ENCODE data around the gene MED27. TPM values are rescaled to one million over a fixed set of nuclear protein-coding genes. Genes with fewer than 3 reads are reported as not detected.

MED27 gene
- polyA plus RNA-seq, 1 experiment, result 36.9 TPM

GRCh38 chr9:131836607-131837315, 242.9 kb downstream of the MED27 start:
- TF ChIP-seq, protein P1, sequence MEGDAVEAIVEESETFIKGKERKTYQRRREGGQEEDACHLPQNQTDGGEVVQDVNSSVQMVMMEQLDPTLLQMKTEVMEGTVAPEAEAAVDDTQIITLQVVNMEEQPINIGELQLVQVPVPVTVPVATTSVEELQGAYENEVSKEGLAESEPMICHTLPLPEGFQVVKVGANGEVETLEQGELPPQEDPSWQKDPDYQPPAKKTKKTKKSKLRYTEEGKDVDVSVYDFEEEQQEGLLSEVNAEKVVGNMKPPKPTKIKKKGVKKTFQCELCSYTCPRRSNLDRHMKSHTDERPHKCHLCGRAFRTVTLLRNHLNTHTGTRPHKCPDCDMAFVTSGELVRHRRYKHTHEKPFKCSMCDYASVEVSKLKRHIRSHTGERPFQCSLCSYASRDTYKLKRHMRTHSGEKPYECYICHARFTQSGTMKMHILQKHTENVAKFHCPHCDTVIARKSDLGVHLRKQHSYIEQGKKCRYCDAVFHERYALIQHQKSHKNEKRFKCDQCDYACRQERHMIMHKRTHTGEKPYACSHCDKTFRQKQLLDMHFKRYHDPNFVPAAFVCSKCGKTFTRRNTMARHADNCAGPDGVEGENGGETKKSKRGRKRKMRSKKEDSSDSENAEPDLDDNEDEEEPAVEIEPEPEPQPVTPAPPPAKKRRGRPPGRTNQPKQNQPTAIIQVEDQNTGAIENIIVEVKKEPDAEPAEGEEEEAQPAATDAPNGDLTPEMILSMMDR (IDR thresholded peaks at IDR 0.05; ENCODE audit: insufficient read depth, low read depth, low read length), result no peak
- POLR2A ChIA-PET, result no interaction called here
- H3K36me3 ChIP-seq (ENCODE audit: control insufficient read depth, insufficient read depth, low read length), result no peaks in the 10 kb centered on the region
- H3K4me3 ChIP-seq (ENCODE audit: low read depth, low read length), result no peak overlapping the region
- CTCF ChIA-PET, result interaction anchor here (0.5 to 1.2 kb wide), 2 partner anchors 29 to 1538 kb away, joined by 3 read pairs; no protein-coding TSS in a partner anchor
- DNase-seq (ENCODE audit: low read depth), result no peak
- H3K27me3 ChIP-seq (ENCODE audit: control insufficient read depth, insufficient read depth, low read length), result peaks cover 15% of the 10 kb centered on the region

DNA sequence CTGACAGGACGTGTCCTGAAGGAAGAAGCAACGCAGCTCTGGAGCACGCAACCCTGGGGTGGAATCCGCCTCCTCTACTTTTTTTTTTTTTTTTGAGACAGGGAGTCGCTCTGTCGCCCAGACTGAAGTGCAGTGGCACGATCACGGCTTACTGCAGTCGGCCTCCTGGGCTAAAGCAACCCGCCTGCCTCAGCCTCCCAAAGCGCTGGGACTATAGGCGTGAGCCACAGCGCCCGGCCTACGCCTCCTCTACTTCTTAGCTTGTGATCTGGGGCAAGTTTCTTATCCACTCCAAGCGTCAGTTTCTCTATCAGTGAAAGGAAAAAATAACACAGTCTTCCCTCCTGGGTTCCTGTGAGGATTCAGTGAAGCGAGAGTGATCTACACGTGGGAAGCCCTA, 243.6 kb downstream of the MED27 start:
- Histone ChIP-seq H3K4me3 (ENCODE audit: low read depth, low read length) (no peak overlapping the region), H3K27me3 (ENCODE audit: control insufficient read depth, insufficient read depth, low read length) (peaks cover 11% of the 10 kb centered on the region), H3K36me3 (ENCODE audit: control insufficient read depth, insufficient read depth, low read length) (no peaks in the 10 kb centered on the region)
- CTCF ChIA-PET, result interaction anchor here (0.5 to 1.2 kb wide), 2 partner anchors 28 to 1538 kb away, joined by 3 read pairs; no protein-coding TSS in a partner anchor
- TF ChIP-seq, protein P1 (IDR thresholded peaks at IDR 0.05; ENCODE audit: insufficient read depth, low read depth, low read length), result no peak
- POLR2A ChIA-PET, result no interaction called here
- no peak for DNase-seq (ENCODE audit: low read depth)

DNA sequence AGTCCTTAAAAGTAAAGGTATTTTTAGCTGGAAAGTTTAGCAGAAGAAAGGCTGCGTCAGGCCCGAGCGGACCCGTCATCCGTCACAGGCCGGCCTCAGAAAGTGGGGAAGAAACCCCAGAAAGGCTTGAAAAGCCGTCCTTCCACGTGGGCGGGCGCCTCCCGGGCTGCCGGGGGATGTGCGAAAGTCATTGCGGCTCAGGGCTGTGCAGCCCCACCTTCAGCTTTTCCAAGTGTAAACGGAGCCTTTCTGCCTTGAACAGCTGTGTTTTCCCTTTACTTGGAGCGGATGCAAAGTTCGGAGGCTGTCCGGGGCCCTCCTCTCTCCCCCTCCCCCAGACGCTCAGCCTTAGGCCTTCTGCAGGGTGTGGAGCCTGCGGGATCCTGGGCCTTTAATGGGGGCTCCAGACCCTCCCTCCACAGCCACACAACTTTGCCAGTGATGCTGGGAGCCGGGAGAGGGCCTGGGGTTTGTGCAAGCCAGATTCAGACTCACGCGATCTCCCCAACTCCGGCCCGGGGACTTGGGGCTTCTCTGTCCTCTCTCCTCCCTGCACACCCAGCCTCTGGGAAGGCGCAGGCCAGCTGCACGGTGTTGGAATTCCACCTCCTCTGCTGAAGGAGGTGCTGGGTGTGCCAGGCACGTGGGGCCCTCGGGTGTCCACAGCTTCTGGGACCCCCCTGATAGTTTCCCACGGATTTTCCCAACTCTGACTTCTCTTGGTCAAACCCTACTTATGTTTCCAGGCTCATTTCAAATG, 244.3 kb downstream of the MED27 start:
- TF ChIP-seq, protein P1 (IDR thresholded peaks at IDR 0.05; ENCODE audit: insufficient read depth, low read depth, low read length), result no peak
- Histone ChIP-seq H3K4me3 (ENCODE audit: low read depth, low read length) (no peak overlapping the region), H3K36me3 (ENCODE audit: control insufficient read depth, insufficient read depth, low read length) (no peaks in the 10 kb centered on the region), H3K27me3 (ENCODE audit: control insufficient read depth, insufficient read depth, low read length) (peaks cover 10% of the 10 kb centered on the region)
- POLR2A ChIA-PET, result no interaction called here
- DNase-seq (ENCODE audit: low read depth), result no peak
- CTCF ChIA-PET, result no interaction called here

GRCh38 chr9:131834721-131835120, 244.9 kb downstream of the MED27 start:
- no peak for DNase-seq (ENCODE audit: low read depth)
- H3K36me3 ChIP-seq (ENCODE audit: control insufficient read depth, insufficient read depth, low read length), result no peaks in the 10 kb centered on the region
- ChIA-PET POLR2A (no interaction called here), CTCF (no interaction called here)
- TF ChIP-seq, protein P1 (IDR thresholded peaks at IDR 0.05; ENCODE audit: insufficient read depth, low read depth, low read length), result no peak
- no peak overlapping the region for H3K4me3 ChIP-seq (ENCODE audit: low read depth, low read length)
- peaks cover 10% of the 10 kb centered on the region for H3K27me3 ChIP-seq (ENCODE audit: control insufficient read depth, insufficient read depth, low read length)

- TF ChIP-seq, protein P1 (IDR thresholded peaks at IDR 0.05; ENCODE audit: insufficient read depth, low read depth, low read length), result no peak
- Histone ChIP-seq H3K4me3 (ENCODE audit: low read depth, low read length) (no peak overlapping the region), H3K27me3 (ENCODE audit: control insufficient read depth, insufficient read depth, low read length) (peaks cover 10% of the 10 kb centered on the region), H3K36me3 (ENCODE audit: control insufficient read depth, insufficient read depth, low read length) (no peaks in the 10 kb centered on the region)
- POLR2A ChIA-PET, result no interaction called here
- no peak for DNase-seq (ENCODE audit: low read depth)
- CTCF ChIA-PET, result no interaction called here
Observed at GRCh38 chr9:131833906-131834305, 245.8 kb downstream of the MED27 start.
